CD8-positive, alpha-beta memory T cell (primary cell): Measurements from ENCODE around the gene KLHL29. TPM values are rescaled to one million over a fixed set of nuclear protein-coding genes. Genes with fewer than 3 reads are reported as not detected.
A peak's percentile ranks its signal among the peaks of the same experiment; 100 is the strongest.

ENCODE experiments used
- CTCF ChIA-PET: fragments of 350-600 bp; sonication (Branson Sonifier 250); formaldehyde crosslinking; loops from one replicate; lab custom pipeline; 2021; ENCODE audit warnings: antibody characterized with exemption; lab: Charles Lee
- POLR2A ChIA-PET: fragments of 350-600 bp; sonication (Branson Sonifier 250); formaldehyde crosslinking; loops from one replicate; lab custom pipeline; 2021; ENCODE audit warnings: antibody characterized with exemption; lab: Charles Lee
- DNase-seq, 5 donors: peaks; one replicate each; pipeline versions ENCODE4 v3.0.0 to v3.0.0-alpha.2; 2020 to 2022; ENCODE audit warnings: mixed read lengths in 1 of 5
- H3K27ac ChIP-seq: one replicate; pipeline ENCODE4 v1.7.0; 2013; ENCODE audit warnings: low read depth, mild to moderate bottlenecking, low read length, moderate library complexity
- H3K27me3 ChIP-seq: 2 replicates; pipeline ENCODE4 v1.7.0; 2013; ENCODE audit warnings: low read length, mild to moderate bottlenecking; ENCODE audit not compliant: insufficient read depth, poor library complexity, severe bottlenecking
- H3K36me3 ChIP-seq: 2 replicates; pipeline ENCODE4 v1.7.0; 2013; ENCODE audit warnings: mild to moderate bottlenecking, low read length, moderate library complexity; ENCODE audit not compliant: insufficient read depth
- H3K4me1 ChIP-seq: 2 replicates; pipeline ENCODE4 v1.7.0; 2013; ENCODE audit warnings: mild to moderate bottlenecking, low read length, moderate library complexity; ENCODE audit not compliant: insufficient read depth
- H3K4me3 ChIP-seq: 2 replicates; pipeline ENCODE4 v1.7.0; 2013; ENCODE audit warnings: mild to moderate bottlenecking, low read length
- H3K9me3 ChIP-seq: 2 replicates; pipeline ENCODE4 v1.7.0; 2013; ENCODE audit warnings: mild to moderate bottlenecking, low read length
- H3K27ac Mint-ChIP-seq, 8 donors: one replicate each; pipeline ENCODE4 v1.8.0; 2020 to 2021; ENCODE audit warnings: mixed read lengths in 8 of 8, mild to moderate bottlenecking in 6 of 8, inconsistent platforms in 3 of 8, moderate library complexity in 3 of 8
- H3K27me3 Mint-ChIP-seq, 2 donors: one replicate each; pipeline ENCODE4 v1.8.0; 2020 to 2021; ENCODE audit warnings: mixed read lengths in 2 of 2, mild to moderate bottlenecking in 1 of 2, moderate library complexity in 1 of 2
- H3K36me3 Mint-ChIP-seq, 3 donors: one replicate each; pipeline ENCODE4 v1.8.0; 2020 to 2021; ENCODE audit warnings: mixed read lengths in 3 of 3, inconsistent platforms in 1 of 3, mild to moderate bottlenecking in 1 of 3
- H3K4me1 Mint-ChIP-seq, 3 donors: one replicate each; pipeline ENCODE4 v1.8.0; 2020 to 2021; ENCODE audit warnings: mixed read lengths in 3 of 3, inconsistent platforms in 1 of 3, mild to moderate bottlenecking in 1 of 3
- H3K4me3 Mint-ChIP-seq, 7 donors: one replicate each; pipeline ENCODE4 v1.8.0; 2020 to 2021; ENCODE audit warnings: mixed read lengths in 7 of 7, mild to moderate bottlenecking in 6 of 7, moderate library complexity in 4 of 7, inconsistent platforms in 2 of 7
- H3K9me3 Mint-ChIP-seq, 5 donors: one replicate each; pipeline ENCODE4 v1.8.0; 2020 to 2022; ENCODE audit warnings: mixed read lengths in 5 of 5, mild to moderate bottlenecking in 3 of 5, moderate library complexity in 2 of 5, inconsistent platforms in 1 of 5
- polyA plus RNA-seq: library from polyadenylated mRNA; unstranded; fragments of 300-500 nt; fragmentation: Illumina TruSeq; gene quantifications from one replicate; pipeline ENCODE4 v1.2.3, GENCODE V29; 2021
- total RNA-seq, 2 experiments: library from RNA; stranded (reverse); gene quantifications; one replicate each; pipeline ENCODE4 v1.2.3, GENCODE V29; 2021

The KLHL29 gene
- total and polyA plus RNA-seq, 3 experiments from 2014 or later, result 0.11 to 0.21 (median 0.13) TPM

DNA sequence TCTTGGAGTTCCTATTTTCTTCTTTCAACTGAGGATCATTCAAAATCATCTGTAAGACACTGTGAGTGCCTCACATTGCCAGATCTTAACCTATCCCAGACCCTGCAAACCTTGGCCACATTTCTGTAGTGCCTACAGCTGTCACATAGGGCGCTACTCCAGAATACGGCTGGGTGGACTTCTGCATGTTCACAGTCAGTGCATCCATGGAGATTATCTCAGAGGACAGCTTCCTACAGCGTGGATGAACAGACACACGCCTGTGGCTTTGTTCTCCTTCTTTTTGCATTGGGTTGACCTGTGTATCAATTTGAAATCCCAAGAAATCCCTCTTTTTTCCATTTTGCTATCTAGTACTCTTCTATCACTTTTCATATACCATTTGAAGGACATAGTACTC, 1.9 kb upstream of the KLHL29 start:
- Mint-ChIP-seq H3K36me3 (no peaks in the 10 kb centered on the region), H3K27me3 (peaks cover 32 to 65% of the 10 kb centered on the region in 2 donors), H3K9me3 (peaks cover 0 to 1% (median 0%) of the 10 kb centered on the region in 5 donors), H3K27ac (no peak overlapping the region), H3K4me1 (peaks cover 20 to 33% (median 23%) of the 10 kb centered on the region in 3 donors), H3K4me3 (peak overlapping the region in 2 of 7 donors; percentile 15 to 44)
- Histone ChIP-seq H3K27ac (no peak overlapping the region), H3K27me3 (peaks cover 3% of the 10 kb centered on the region), H3K4me3 (no peak overlapping the region), H3K36me3 (no peaks in the 10 kb centered on the region), H3K4me1 (peaks cover 12% of the 10 kb centered on the region), H3K9me3 (no peaks in the 10 kb centered on the region)
- POLR2A ChIA-PET, result no interaction called here
- CTCF ChIA-PET, result no interaction called here
- no peak for DNase-seq

DNA sequence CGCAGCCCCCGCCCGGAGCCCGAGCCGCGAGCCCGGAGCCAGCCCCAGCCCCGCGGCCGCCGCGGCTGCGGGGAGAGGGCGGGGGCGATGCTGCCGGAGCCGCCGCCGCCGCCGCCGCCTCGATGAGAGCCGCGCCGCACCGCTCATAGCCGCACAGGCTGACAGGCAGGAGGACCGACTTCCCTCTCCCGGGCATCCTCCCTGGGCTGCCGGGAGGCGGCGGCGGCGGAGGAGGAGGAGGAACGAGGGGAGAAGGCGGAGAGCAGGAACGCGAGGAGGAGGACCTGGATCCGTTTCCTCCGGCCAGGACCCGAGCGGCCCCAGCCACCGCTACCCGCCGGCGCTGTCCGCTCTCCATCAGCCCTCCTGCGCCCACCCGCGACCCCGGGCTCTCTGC, 370 bp downstream of the KLHL29 start:
- no peak overlapping the region for H3K4me3 Mint-ChIP-seq
- H3K27me3 Mint-ChIP-seq, result peaks cover 46 to 73% of the 10 kb centered on the region in 2 donors
- CTCF ChIA-PET, result no interaction called here
- POLR2A ChIA-PET, result no interaction called here
- peaks cover 18 to 30% (median 20%) of the 10 kb centered on the region in 3 donors for H3K4me1 Mint-ChIP-seq
- H3K4me3 ChIP-seq, result no peak overlapping the region
- H3K27ac Mint-ChIP-seq, result no peak overlapping the region
- no peak for DNase-seq
- H3K27ac ChIP-seq, result no peak overlapping the region
- H3K36me3 Mint-ChIP-seq, result no peaks in the 10 kb centered on the region
- no peaks in the 10 kb centered on the region for H3K9me3 ChIP-seq
- H3K27me3 ChIP-seq, result peaks cover 6% of the 10 kb centered on the region
- no peaks in the 10 kb centered on the region for H3K36me3 ChIP-seq
- H3K4me1 ChIP-seq, result peaks cover 9% of the 10 kb centered on the region
- H3K9me3 Mint-ChIP-seq, result peaks cover 0 to 1% (median 0%) of the 10 kb centered on the region in 5 donors

DNA sequence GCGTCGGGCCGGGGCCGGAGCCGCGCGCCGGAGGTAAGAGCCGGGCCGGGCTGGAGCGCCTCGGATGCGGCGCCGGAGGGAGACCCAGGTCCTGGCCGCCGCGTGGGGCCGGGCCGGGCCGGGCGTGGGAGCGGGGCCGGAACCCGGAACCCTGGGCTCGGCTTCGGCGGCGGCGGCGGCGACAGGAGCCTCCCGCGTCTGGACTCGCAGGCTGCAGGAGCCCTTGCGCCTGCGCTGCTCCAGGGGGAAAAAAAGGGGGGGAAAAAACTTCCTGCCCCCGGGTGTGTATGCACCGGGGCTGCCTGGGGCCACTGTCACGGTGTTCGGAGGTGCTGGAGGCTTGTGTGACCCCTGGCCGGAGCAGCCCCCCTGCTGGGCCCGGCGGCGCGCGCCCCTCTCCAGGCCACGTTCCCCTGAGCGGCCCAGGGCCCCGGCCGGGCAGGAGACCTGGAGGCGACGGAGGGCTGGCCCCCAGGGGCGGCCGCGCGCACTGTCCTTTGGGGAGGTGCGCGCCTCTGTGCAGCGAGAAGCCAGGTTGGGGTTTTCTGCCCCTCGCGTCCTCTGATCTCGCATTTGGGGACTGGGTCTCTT, 864 bp downstream of the KLHL29 start:
- H3K9me3 Mint-ChIP-seq, result peaks cover 0 to 1% (median 0%) of the 10 kb centered on the region in 5 donors
- Histone ChIP-seq H3K36me3 (no peaks in the 10 kb centered on the region), H3K4me1 (peaks cover 4% of the 10 kb centered on the region), H3K9me3 (no peaks in the 10 kb centered on the region), H3K4me3 (peak overlapping the region; percentile 41), H3K27ac (no peak overlapping the region), H3K27me3 (peaks cover 7% of the 10 kb centered on the region)
- peaks cover 15 to 25% (median 15%) of the 10 kb centered on the region in 3 donors for H3K4me1 Mint-ChIP-seq
- H3K36me3 Mint-ChIP-seq, result no peaks in the 10 kb centered on the region
- POLR2A ChIA-PET, result no interaction called here
- peak overlapping the region in 6 of 7 donors; percentile 32 to 84 (median 72) for H3K4me3 Mint-ChIP-seq
- no peak for DNase-seq
- CTCF ChIA-PET, result no interaction called here
- no peak overlapping the region for H3K27ac Mint-ChIP-seq
- H3K27me3 Mint-ChIP-seq, result peaks cover 46 to 70% of the 10 kb centered on the region in 2 donors

DNA sequence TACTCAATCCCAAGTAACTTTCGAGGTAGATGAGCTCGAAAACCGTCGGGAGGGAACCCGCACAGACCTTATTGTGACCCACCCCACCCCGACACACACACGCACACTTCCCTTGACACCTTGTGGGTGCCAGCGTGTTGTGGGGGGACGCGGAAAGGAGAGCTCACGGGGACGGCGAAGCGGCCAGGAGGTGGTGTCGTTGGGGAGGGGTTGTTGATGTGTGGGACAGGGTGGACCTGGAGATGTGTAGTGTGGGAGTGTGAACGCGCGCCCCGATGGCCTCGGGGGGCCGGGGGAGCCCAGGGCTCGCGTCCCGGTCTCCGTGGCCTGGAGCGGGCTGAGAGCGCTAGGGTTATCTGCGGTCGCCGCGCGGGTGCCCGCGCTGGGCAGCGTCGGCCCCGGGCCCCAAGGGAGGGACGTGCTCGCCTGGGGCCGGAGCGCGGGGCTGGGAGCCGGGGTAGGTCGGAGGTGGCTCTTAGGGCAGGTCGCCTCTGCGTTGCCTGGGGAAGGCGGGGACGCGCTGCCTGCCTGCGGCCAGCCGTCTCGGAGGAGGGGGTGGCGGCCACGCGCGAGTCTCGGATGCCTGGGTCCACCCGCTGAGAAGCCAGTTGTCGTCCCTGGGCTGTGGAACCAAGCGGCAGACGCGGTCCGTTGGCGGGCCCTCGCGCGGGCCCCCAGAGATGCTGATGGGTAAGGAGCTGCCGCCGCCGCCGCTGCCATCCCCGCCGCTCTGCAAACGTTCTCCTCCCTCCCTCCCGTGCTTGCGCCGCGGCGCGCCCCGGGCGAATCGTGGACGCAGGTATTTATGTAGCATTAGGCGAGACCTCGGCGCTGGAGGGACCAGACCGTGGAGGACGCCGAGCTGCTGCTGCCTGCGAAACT, 1.6 kb downstream of the KLHL29 start:
- Histone ChIP-seq H3K4me3 (peak overlapping the region; percentile 41), H3K9me3 (no peaks in the 10 kb centered on the region), H3K4me1 (peaks cover 7% of the 10 kb centered on the region), H3K27ac (no peak overlapping the region), H3K36me3 (no peaks in the 10 kb centered on the region), H3K27me3 (peaks cover 11% of the 10 kb centered on the region)
- ChIA-PET CTCF (no interaction called here), POLR2A (no interaction called here)
- no peaks in the 10 kb centered on the region for H3K36me3 Mint-ChIP-seq
- peaks cover 11 to 20% (median 12%) of the 10 kb centered on the region in 3 donors for H3K4me1 Mint-ChIP-seq
- H3K9me3 Mint-ChIP-seq, result peaks cover 0 to 2% (median 0%) of the 10 kb centered on the region in 5 donors
- H3K27ac Mint-ChIP-seq, result no peak overlapping the region
- DNase-seq, result peak in 1 of 5 donors; percentile 22
- H3K27me3 Mint-ChIP-seq, result peaks cover 53 to 73% of the 10 kb centered on the region in 2 donors
- peak overlapping the region; percentile 32 to 84 (median 74) for H3K4me3 Mint-ChIP-seq

DNA sequence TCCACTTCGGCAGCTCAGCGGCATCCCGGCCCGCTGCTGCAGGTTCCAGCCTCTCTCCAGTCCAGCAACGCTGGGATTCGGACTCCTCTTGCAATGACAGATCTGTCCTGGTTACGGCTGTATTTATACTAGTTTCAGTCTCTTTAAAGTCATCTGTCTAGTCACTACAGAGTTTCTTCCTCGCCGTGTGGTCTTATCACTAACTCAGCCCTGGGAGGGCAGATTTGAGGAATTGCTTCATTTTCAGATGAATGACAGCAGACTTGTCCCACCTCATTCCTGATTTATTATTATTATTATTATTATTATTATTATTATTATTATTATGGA, 2.2 kb downstream of the KLHL29 start:
- no peaks in the 10 kb centered on the region for H3K9me3 ChIP-seq
- no peak for DNase-seq
- POLR2A ChIA-PET, result no interaction called here
- Mint-ChIP-seq H3K27ac (no peak overlapping the region), H3K4me3 (peak overlapping the region in 6 of 7 donors; percentile 44 to 74 (median 66)), H3K4me1 (peaks cover 11 to 18% (median 12%) of the 10 kb centered on the region in 3 donors), H3K27me3 (peaks cover 53 to 73% of the 10 kb centered on the region in 2 donors), H3K9me3 (peaks cover 0 to 2% (median 0%) of the 10 kb centered on the region in 5 donors), H3K36me3 (no peaks in the 10 kb centered on the region)
- H3K4me3 ChIP-seq, result peak overlapping the region; percentile 34
- H3K27ac ChIP-seq, result no peak overlapping the region
- CTCF ChIA-PET, result no interaction called here
- H3K4me1 ChIP-seq, result peaks cover 7% of the 10 kb centered on the region
- H3K36me3 ChIP-seq, result no peaks in the 10 kb centered on the region
- H3K27me3 ChIP-seq, result peaks cover 11% of the 10 kb centered on the region

DNA sequence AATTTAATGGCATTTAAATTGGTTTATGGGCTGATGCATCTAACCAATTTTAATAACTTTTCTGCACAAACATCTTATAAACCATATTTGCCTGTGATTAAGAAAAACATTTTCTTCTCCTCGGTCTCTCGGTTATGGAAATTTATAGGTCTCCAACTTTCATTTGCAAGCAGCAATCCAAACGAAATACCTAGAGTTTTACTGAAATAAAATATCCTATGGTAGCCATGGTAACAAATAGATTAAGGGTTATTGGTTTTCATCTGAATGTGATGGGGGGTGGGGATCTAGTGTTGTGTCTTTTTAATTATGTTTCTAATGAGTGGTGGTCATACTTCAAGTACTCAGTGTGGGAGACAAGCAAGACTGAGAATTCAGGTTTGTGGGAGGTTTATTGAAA, 2.9 kb downstream of the KLHL29 start:
- POLR2A ChIA-PET, result no interaction called here
- DNase-seq, result no peak
- no peak overlapping the region for H3K27ac Mint-ChIP-seq
- Histone ChIP-seq H3K4me3 (no peak overlapping the region), H3K4me1 (peaks cover 7% of the 10 kb centered on the region), H3K27me3 (peaks cover 11% of the 10 kb centered on the region), H3K9me3 (no peaks in the 10 kb centered on the region), H3K27ac (no peak overlapping the region), H3K36me3 (no peaks in the 10 kb centered on the region)
- CTCF ChIA-PET, result no interaction called here
- peak overlapping the region in 3 of 7 donors; percentile 2 to 13 (median 5) for H3K4me3 Mint-ChIP-seq
- H3K9me3 Mint-ChIP-seq, result peaks cover 0 to 2% (median 0%) of the 10 kb centered on the region in 5 donors
- peaks cover 51 to 71% of the 10 kb centered on the region in 2 donors for H3K27me3 Mint-ChIP-seq
- H3K36me3 Mint-ChIP-seq, result no peaks in the 10 kb centered on the region
- H3K4me1 Mint-ChIP-seq, result peaks cover 11 to 18% (median 12%) of the 10 kb centered on the region in 3 donors

DNA sequence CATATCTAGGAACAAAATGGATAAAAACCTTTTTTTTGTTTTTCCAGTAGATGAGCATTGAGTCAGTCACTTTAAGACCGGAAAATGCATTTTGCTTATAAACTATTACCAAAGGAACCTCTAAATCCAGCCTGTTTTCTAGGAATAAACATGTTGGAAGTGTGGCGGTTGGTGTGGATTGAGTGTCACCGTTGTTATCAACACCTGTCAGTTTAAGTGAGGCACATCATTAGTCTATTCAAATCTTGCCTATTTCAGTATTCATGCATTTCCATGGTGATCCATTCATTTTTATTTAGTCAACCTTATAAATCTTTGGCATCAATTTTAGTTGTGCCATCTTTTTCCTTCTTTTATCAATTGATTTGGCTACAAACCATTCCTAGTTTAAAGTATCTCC, 3.3 kb downstream of the KLHL29 start:
- peaks cover 7% of the 10 kb centered on the region for H3K4me1 ChIP-seq
- no peak for DNase-seq
- H3K27me3 Mint-ChIP-seq, result peaks cover 46 to 70% of the 10 kb centered on the region in 2 donors
- no peaks in the 10 kb centered on the region for H3K9me3 ChIP-seq
- H3K27ac ChIP-seq, result no peak overlapping the region
- peaks cover 11% of the 10 kb centered on the region for H3K27me3 ChIP-seq
- H3K4me1 Mint-ChIP-seq, result peaks cover 11 to 18% (median 12%) of the 10 kb centered on the region in 3 donors
- ChIA-PET CTCF (no interaction called here), POLR2A (no interaction called here)
- H3K36me3 Mint-ChIP-seq, result no peaks in the 10 kb centered on the region
- H3K36me3 ChIP-seq, result no peaks in the 10 kb centered on the region
- H3K9me3 Mint-ChIP-seq, result peaks cover 0 to 2% (median 0%) of the 10 kb centered on the region in 5 donors
- H3K4me3 Mint-ChIP-seq, result peak overlapping the region in 1 of 7 donors; percentile 2
- no peak overlapping the region for H3K4me3 ChIP-seq
- no peak overlapping the region for H3K27ac Mint-ChIP-seq
